Stromal cell of bone marrow (primary cell): ENCODE results near the gene PRRT2.
"Not testable (repeated sequence)": the region's sequence is repeated elsewhere in the genome, so short reads cannot be mapped to it uniquely, and the experiment has no call there.

Experiments used
- DNase-seq: peaks from one replicate; pipeline ENCODE4 v3.0.0-alpha.2; 2012; ENCODE audit warnings: low read depth

PRRT2 gene

DNA sequence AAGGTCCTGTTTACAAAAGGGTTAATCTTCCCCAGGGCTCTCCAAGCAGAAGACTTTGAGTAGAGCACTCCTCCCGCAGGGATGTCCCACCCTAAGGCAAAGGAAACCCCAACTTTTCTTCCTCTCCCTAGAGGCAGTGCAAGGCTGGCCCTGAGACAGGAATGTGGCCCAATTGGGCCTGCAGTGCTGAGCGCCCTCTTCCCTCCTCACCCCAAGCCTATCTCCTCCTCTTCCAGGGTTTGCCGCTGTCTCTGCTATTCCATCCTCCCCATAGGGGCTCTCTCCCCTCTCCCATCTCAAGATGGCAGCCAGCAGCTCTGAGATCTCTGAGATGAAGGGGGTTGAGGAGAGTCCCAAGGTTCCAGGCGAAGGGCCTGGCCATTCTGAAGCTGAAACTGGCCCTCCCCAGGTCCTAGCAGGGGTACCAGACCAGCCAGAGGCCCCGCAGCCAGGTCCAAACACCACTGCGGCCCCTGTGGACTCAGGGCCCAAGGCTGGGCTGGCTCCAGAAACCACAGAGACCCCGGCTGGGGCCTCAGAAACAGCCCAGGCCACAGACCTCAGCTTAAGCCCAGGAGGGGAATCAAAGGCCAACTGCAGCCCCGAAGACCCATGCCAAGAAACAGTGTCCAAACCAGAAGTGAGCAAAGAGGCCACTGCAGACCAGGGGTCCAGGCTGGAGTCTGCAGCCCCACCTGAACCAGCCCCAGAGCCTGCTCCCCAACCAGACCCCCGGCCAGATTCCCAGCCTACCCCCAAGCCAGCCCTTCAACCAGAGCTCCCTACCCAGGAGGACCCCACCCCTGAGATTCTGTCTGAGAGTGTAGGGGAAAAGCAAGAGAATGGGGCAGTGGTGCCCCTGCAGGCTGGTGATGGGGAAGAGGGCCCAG, 1.0 kb downstream of the PRRT2 start:
- DNase-seq = no peak

DNA sequence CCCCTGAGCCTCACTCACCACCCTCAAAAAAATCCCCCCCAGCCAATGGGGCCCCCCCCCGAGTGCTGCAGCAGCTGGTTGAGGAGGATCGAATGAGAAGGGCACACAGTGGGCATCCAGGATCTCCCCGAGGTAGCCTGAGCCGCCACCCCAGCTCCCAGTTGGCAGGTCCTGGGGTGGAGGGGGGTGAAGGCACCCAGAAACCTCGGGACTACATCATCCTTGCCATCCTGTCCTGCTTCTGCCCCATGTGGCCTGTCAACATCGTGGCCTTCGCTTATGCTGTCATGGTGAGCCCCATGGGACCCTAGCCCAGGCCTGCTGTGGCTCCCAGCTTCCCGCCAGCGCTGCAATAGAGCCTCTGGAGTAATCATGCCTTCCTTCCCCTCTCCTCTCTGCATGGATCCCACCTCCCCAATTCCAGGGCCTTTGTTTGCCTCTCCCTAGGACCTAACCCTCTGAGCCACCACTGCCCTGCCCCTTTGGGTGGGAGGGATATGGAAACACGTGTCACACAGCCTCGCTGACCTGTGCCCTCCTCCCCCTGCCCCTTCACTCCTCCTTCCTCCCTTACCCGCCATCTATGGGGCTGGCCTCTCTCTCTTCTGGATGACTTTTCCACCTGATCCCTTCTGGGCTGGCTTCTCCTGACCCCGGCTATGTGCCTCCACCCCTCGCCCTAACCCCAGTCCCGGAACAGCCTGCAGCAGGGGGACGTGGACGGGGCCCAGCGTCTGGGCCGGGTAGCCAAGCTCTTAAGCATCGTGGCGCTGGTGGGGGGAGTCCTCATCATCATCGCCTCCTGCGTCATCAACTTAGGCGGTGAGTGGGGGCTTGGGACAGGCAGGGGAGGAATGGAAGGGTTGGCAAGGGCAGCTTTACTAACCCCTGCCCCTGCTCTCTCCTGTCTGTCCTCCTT, 1.9 kb downstream of the PRRT2 start:
- DNase-seq = no peak

DNA sequence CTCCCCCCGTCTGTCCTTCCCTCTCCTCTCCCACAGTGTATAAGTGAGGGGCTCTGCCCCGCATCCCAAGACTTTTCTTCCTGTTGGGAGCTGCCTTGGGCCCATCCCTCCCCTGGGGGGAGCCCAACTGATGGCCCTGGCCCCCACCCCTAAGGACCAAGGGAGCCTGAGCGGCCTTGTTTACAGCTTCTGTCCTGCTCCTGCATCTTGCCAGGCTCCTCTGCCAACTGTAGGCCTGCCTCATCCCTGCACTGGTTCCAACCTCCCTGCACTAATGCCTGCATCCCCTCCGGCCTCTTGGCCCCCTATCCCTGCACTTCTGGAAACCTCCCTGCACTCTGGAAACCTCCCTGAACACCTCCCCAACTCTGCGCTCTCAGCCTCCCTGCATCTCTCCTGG, 2.6 kb downstream of the PRRT2 start:
- no peak for DNase-seq

DNA sequence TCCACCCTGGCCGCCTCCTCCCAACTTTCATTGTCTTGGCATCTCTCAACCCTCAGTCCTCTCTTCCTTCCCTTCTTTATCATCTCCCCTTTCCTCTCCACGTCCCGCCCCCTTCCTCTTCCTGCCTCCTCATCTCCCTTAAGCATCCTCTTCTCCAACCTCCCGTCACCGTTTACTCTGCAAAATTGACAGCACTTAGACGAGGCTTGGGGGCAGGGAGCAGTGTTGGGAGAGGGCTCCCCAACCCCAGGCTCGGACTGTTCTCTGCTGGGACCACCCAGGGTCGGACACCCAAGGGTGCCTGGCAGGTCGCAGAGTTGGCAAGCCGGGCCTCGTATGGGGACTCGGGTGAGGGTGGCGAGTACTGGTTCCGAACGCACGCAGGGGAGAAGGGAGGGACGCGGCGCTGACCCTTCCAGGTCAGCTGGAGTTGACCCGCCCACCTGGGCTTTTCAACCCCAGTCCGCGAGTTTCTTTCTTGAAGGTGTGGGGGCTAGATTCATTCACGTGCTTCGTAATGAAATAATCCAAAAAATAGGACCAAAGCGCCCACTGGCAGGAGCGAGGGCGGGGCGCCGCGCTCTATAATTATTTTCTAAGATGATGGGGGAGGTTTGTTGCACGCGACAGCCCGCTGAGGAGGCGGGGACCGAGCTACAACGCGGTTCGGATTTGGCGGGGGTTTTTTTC, 3.2 kb downstream of the PRRT2 start:
- no peak for DNase-seq

DNA sequence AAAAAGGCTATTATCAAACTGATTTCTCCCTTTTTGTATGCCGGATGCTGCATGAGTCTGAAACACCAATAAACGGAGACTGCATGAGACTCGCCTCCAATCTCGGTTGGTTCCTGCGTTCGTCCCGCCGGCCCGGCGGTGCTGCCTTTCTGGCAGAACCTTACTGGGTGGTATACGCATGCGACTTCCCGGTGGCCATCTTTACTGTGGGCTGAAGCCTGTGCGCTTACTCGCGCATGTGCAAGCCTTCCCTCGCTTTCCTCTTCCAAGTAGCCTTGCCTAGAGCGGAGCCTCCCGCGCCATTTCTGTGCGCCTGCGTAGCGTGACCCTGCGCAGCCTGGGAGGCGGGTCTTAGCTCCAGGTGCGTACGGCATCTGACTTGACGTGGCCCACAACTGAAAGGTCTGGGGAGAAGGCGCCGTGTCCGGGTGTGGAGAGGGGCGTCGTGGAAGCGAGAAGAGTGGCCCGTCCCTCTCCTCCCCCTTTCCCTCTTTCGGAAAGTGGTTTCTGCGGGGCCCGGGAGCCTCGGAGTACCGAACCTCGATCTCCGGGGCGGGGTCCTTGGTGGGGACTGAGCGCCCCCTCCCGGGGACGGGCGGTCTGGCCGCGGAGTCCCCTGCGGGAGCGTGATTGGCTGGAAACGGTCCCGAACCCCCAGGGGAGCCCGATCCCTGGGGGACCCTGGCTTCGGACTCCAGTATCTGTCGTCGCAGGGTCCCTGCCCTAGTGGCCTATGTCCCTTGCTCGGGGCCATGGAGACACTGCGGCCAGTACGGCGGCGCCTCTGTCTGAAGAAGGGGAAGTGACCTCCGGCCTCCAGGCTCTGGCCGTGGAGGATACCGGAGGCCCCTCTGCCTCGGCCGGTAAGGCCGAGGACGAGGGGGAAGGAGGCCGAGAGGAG, 4.0 kb downstream of the PRRT2 start, which contains the start of gene PAGR1:
Gene PAGR1, plus strand, starts transcription at position 360 of the 901 bp plus-strand sequence. Its CDS starts 374 bp downstream, at position 734.
- peak; percentile 96 for DNase-seq

DNA sequence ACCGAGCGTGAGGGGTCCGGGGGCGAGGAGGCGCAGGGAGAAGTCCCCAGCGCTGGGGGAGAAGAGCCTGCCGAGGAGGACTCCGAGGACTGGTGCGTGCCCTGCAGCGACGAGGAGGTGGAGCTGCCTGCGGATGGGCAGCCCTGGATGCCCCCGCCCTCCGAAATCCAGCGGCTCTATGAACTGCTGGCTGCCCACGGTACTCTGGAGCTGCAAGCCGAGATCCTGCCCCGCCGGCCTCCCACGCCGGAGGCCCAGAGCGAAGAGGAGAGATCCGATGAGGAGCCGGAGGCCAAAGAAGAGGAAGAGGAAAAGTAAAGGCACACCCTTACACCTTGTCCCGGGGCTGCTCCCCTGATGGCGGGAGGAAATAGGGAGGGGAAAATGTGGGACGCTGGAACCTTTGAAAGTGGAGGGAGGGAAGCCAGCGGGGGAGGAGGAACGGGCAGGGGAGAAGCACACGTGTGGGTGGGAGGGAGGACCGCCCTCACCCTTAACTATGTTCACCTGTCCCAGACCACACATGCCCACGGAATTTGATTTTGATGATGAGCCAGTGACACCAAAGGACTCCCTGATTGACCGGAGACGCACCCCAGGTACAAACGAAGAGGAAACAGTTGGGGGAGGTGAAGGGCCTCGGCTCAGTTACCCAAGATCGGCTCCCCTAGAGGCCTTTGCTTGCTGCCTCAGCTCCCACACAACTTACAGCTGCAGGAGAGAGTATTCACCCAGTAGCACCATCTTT, 4.9 kb downstream of the PRRT2 start:
- no peak for DNase-seq

DNA sequence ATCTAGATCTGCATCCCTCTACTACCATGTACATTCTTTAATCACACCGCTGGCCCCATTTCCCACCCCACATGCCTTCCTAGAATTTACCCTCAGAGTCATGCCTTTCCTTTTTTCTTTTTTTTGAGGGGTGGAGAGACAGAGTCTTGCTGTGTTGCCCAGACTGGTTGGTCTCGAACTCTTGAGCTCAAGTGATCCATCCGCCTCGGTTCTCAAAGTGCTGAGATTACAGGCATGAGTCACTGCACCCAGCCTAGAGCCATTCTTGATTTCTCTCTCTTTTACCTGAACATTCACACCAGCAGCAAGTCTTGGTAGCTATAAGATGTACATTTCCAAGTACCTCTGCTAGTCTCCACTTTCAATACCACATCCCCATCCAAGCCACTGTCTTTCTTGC, 6.1 kb downstream of the PRRT2 start:
- no peak for DNase-seq

DNA sequence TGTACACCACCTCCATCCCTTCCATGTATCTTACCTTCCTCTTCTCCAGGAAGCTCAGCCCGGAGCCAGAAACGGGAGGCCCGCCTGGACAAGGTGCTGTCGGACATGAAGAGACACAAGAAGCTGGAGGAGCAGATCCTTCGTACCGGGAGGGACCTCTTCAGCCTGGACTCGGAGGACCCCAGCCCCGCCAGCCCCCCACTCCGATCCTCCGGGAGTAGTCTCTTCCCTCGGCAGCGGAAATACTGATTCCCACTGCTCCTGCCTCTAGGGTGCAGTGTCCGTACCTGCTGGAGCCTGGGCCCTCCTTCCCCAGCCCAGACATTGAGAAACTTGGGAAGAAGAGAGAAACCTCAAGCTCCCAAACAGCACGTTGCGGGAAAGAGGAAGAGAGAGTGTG, 7.5 kb downstream of the PRRT2 start:
- DNase-seq = no peak

DNA sequence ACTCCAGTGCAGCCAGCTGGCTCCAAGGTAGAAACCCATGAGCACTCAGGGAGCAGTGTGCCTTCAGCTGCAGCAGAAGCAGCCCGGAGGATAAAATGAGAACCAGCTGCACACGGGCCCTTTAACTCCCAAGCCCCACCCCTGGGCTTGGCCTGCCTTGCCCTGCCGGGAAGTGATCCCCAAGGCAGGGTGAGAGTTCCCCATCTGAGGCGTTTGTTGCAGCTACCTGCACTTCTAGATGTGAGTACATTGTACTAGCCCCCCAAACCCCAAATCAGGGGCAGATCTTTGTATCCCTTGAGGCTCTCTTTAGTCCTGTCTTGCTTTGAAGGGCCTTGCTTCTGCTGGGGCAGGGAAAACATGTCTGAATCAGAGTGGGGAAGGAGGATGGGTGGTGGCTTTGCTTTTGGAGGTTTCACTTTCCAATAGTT, 8.3 kb downstream of the PRRT2 start, which contains the start of gene MVP:
Gene MVP, plus strand, starts transcription at position 192 of the 431 bp plus-strand sequence. CDS start 10,088 bp downstream, outside the sequence.
- DNase-seq = no peak

DNA sequence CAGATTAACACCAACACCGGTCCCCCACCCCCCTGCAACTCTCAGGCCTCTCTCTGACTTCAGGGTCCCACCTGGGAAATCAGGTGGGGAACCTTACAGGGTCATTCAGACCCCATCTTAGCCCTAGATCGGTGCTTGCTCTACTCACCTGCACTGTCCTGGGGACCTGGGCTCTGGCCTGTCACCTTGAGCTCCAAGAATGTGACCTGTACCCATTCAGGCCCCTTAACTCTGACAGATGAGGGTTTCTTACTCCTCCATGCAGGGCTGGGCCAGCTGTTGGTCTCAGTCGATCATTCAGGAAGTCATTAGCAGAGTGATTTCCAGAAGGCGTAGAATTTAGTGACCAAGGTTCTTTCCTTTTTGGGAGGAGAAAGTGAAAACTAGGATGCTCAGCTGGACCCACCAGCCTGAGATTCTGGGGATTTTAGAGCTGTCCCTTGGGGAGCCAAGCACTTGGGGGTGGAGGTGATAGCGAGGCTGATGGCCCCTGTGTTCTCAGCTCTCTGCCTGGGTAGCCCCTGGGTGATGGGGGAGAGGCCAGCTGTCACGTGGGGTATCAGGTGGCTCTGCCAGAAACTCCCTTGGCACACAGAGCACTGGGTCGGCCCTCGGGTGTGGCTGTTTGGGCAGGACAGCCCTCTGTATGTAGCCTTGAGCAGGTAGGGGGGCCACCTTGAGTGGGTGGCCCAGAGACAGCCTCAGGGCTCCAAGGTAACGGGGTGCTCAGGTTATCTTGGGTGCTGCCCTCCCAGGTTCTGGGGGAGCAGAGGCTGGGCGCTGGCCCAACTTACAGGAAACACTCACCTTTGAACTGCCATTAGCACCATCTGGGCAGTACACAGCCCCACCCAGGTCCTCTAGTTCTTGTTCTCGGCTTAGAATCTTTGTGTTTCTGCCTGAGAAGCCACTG, 9.0 kb downstream of the PRRT2 start:
- DNase-seq = no peak

DNA sequence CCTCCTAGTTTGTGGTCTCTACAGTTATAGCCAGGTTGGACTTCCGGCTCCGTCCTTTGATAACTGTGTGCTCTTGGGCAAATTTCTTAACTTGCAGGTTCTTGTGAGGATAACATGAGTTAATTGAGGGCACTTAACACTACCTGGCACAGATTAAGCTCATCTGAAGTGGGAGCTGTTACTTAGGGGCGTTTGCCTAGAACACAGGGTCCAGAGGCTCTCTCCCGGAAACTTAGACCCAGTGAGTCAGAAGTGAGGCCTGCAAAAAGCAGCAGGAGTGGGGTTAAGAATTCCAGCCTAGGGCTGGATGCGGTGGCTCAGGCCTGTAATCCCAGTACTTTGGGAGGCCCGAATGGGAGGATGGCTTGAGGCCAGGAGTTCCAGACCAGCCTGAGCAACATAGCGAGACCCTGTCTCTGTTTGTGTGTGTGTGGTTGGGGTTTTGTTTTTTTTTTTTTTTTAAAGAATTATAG, 9.7 kb downstream of the PRRT2 start:
- DNase-seq = no peak

DNA sequence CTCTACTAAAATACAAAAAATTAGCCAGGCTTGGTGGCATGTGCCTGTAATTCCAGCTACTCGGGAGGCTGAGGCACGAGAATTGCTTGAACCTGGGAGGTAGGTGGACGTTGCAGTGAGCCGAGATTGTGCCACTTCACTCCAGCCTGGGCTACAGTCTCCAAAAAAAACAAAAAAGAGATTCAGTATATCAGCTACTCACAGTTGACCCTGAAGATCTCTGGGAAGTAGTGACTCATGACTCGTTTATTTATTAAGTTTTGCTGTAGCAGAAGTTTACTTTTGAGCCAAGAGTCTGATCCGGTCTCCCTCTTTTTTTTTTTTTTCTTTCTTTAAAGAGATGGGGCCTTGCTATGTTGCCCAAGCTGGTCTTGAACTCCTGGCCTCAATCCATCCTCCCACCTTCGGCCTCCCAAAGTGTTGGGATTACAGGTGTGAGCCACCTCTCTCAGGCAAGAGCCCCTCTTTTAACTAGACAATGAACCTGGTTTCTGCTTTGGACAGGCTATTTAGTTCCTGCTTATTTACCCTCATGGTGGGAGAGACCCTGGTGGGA, 12.7 kb downstream of the PRRT2 start:
- DNase-seq = no peak

DNA sequence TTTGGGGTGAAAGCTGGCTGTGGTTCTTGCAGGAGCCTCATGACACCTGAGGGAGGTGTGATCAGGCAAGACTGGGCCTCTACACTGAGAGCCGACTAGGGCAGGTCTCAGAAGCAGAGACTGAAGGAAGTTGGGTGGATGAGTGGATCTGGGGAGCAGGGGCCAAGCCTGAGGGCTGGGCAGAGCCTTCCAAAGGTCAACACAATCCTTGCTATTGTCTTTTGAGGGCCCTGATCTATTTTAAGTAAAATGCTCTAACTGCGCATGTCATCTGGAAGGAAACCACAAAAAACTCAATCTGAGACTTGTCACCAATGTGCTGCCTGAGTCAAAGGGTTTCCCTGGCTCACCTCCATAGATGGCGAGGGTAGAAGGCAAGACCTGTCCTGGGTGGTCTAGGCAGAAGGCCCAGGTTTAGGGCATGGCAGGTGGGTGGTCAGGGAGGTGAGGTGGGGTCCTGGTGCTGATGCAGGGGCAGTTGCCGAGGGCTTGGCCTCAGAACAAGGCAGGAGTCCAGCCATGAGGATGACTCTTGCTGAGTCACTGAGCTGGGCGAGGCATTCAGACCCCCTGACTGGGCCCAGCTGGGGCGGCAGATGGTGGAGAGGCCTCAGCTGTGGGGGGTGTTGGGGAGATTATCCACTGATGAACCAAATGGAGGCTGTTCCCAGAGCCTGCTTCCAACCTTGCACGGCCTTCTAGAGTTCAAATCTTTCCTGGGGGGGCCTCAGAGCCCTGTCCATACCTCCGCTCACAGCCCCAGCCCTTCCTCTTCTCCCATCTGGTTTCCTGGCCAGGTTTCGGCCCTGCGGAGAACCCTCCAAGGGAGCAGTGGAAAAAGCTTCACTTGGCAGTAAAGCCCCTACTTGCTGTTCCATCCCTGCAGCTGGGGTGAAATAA, 13.4 kb downstream of the PRRT2 start:
- DNase-seq = peak; percentile 81

DNA sequence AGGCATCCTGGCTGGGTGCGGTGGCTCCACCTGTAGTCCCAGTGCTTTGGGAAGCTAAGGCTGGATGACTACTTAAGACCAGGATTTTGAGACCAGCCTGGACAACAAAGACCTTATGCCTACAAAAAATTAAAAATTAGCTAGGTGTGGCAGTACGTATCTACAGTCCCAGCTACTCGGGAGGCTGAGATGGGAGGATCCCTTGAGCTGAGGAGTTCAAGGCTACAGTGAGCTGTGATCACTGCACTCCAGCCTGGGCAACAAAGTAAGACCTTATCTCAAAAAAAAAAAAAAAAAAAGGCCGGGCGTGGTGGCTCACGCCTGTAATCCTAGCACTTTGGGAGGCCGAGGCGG, 14.3 kb downstream of the PRRT2 start:
- DNase-seq = no peak

DNA sequence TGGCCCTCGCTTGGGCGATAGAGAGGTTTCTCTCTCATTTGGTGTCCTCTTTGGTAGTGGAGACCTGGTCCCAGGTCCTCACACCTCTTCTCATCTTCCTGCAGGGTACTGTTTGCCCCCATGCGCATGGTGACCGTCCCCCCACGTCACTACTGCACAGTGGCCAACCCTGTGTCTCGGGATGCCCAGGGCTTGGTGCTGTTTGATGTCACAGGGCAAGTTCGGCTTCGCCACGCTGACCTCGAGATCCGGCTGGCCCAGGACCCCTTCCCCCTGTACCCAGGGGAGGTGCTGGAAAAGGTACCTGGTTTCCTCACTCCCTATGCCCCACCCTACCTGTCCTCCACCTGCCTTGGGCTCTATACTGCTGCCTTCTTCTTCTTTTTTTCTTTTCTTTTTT, 18.8 kb downstream of the PRRT2 start:
- DNase-seq = no peak

DNA sequence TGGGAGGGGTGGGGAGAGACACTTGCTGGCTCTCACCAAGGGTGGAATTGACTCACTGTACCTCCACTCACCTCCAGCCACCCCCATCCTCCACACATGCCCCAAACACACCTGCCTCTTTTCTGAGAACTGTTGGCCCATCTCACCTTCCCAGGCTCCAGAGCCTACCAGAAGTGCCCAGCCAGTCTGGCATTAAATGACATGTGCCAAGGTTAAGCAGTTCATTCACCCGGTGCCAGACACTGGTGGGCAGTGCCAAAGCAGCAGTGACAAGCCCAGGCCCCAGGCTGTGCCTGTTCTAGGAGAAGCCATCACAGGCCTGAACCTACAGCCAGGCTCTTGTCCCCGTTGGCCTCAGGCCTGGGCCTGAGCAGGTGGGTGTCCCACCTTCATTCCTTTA, 19.5 kb downstream of the PRRT2 start:
- DNase-seq = no peak

DNA sequence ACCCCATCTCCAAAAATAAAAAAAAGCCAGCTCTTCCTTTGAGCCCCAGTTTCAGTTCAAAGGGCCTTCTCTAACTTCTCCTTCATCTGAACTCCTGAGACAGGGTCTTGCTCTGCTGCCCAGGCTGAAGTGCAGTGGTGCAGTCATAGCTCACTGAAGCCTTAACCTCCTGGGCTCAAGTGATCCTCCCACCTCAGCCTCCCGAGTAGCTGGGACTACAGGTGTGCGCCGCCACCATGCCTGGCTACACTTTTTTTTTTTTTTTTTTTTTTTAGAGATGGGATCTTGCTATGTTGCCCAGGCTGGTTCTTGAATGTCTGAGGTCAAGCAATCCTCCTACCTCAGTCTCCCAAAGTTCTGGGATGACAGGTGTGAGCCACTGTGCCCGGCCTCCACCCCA, 21.2 kb downstream of the PRRT2 start:
- not testable (repeated sequence) for DNase-seq

DNA sequence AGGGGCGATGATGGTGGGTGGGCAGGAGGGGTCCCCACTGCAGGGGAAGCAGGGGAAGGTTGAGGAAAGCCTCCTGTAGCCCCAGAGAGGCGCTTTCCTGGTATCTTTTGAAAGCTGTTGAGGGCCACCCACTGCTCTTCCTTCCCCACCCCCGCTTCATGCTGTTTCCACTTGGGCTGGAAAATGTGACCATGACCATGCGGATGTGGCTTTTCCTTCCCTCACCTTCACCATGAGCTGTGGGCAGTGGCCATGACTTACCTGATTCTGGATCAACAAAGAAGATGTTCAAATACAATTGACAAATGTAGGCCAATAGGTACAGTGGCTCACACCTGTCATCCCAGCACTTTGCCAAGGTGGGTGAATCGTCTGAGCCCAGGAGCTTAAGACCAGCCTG, 22.1 kb downstream of the PRRT2 start:
- DNase-seq = no peak
